H1 (cell line): Measurements from ENCODE around the gene FARP2. TPM values are rescaled to one million over a fixed set of nuclear protein-coding genes. Genes with fewer than 3 reads are reported as not detected.

Experiments
- CTCF ChIA-PET: fragments of 300-600 bp; sonication (Branson Sonifier 250); formaldehyde crosslinking; loops from one replicate; lab custom pipeline; 2021; ENCODE audit not compliant: partially characterized antibody; lab: Charles Lee
- POLR2A ChIA-PET: fragments of 300-600 bp; sonication (Branson Sonifier 250); formaldehyde crosslinking; loops from one replicate; lab custom pipeline; 2021; ENCODE audit warnings: inconsistent platforms; ENCODE audit not compliant: partially characterized antibody; lab: Charles Lee
- DNase-seq, 2 experiments: peaks; one replicate each; pipeline versions ENCODE4 v3.0.0 to v3.0.0-alpha.2; 2010 to 2022; ENCODE audit warnings: low spot score in 2 of 2, low read depth in 1 of 2, mixed read lengths in 1 of 2
- FAIRE-seq: peaks from 2 replicates; lab custom pipeline; 2011; peaks lifted over from hg19 to GRCh38; lab: Jason Lieb, UNC
- H2AFZ ChIP-seq: 2 replicates; pipeline ENCODE4 v1.8.1; 2012; ENCODE audit warnings: low read length, inconsistent platforms
- H2AK5ac ChIP-seq: 2 replicates; pipeline ENCODE4 v1.6.1; 2013; ENCODE audit warnings: low read depth, low read length
- H2BK120ac ChIP-seq: replicated peaks from 2 replicates; pipeline ENCODE3; 2013; ENCODE audit warnings: low read depth, low read length, inconsistent platforms
- H2BK12ac ChIP-seq: 2 replicates; pipeline ENCODE4 v1.6.1; 2013; ENCODE audit warnings: low read depth, low read length
- H2BK15ac ChIP-seq: 2 replicates; pipeline ENCODE4 v1.6.1; 2013; ENCODE audit warnings: low read length
- H2BK20ac ChIP-seq: 2 replicates; pipeline ENCODE4 v1.6.1; 2013; ENCODE audit warnings: low read length
- H2BK5ac ChIP-seq: 2 replicates; pipeline ENCODE4 v1.6.1; 2013; ENCODE audit warnings: low read depth, low read length
- H3K14ac ChIP-seq: 2 replicates; pipeline ENCODE4 v1.6.1; 2013; ENCODE audit warnings: inconsistent platforms; ENCODE audit not compliant: insufficient read length
- H3K18ac ChIP-seq: 2 replicates; pipeline ENCODE4 v1.6.1; 2013; ENCODE audit warnings: low read length; ENCODE audit errors: extremely low read depth
- H3K23ac ChIP-seq: 2 replicates; pipeline ENCODE4 v1.6.1; 2013; ENCODE audit warnings: inconsistent platforms; ENCODE audit not compliant: insufficient read length
- H3K23me2 ChIP-seq: 2 replicates; pipeline ENCODE4 v1.6.1; 2013; ENCODE audit warnings: low read depth, low read length
- H3K27ac ChIP-seq: 2 replicates; pipeline ENCODE4 v1.6.1; 2011; ENCODE audit warnings: low read depth, low read length, inconsistent platforms
- H3K27me3 ChIP-seq, 4 experiments: replicated peaks in 1 of 4; 1 replicate in 1 of 4; 2 replicates in 3 of 4; pipeline versions ENCODE4 v1.6.1 to v1.8.1; 2011 to 2013; ENCODE audit warnings: low read length in 3 of 4, mild to moderate bottlenecking in 3 of 4, inconsistent platforms in 2 of 4, mixed read lengths in 2 of 4, moderate library complexity in 1 of 4; ENCODE audit not compliant: control insufficient read depth in 3 of 4, insufficient read depth in 3 of 4; ENCODE audit errors: extremely low read depth in 1 of 4
- H3K36me3 ChIP-seq, 4 experiments: 2 replicates each; pipeline versions ENCODE4 v1.6.1 to v1.8.1; 2011 to 2013; ENCODE audit warnings: mild to moderate bottlenecking in 4 of 4, low read length in 3 of 4, moderate library complexity in 2 of 4, control low read depth in 1 of 4, inconsistent platforms in 1 of 4; ENCODE audit not compliant: insufficient read depth in 4 of 4, control insufficient read depth in 2 of 4
- H3K4ac ChIP-seq: replicated peaks from 2 replicates; pipeline ENCODE3; 2013; ENCODE audit warnings: low read length, low read depth, mixed read lengths, inconsistent platforms; ENCODE audit not compliant: insufficient read length
- H3K4me1 ChIP-seq, 4 experiments: replicated peaks in 1 of 4; 1 replicate in 1 of 4; 2 replicates in 3 of 4; pipeline versions ENCODE4 v1.6.1 to v1.8.1; 2011 to 2013; ENCODE audit warnings: low read length in 3 of 4, inconsistent platforms in 2 of 4, mixed read lengths in 1 of 4; ENCODE audit not compliant: insufficient read depth in 4 of 4, control insufficient read depth in 3 of 4
- H3K4me2 ChIP-seq, 2 experiments: 2 replicates each; pipeline versions ENCODE4 v1.6.1 to v1.8.1; 2011 to 2013; ENCODE audit warnings: low read depth in 2 of 2, low read length in 2 of 2, control low read depth in 1 of 2, inconsistent platforms in 1 of 2, mild to moderate bottlenecking in 1 of 2; ENCODE audit not compliant: insufficient read depth in 1 of 2
- H3K4me3 ChIP-seq, 4 experiments: fragments of 200-600, 300-600 bp in 1 of 4; sonication (generic), shearing (Covaris generic), sonication (Bioruptor Twin) in 1 of 4; 2 replicates each; pipeline versions ENCODE4 v1.5.1 to v1.8.1; 2011 to 2016; ENCODE audit warnings: low read length in 4 of 4, low read depth in 3 of 4, control low read depth in 2 of 4, inconsistent platforms in 2 of 4, mild to moderate bottlenecking in 2 of 4, mixed read lengths in 1 of 4, moderate library complexity in 1 of 4; ENCODE audit not compliant: insufficient read depth in 2 of 4; ENCODE audit errors: extremely low read depth in 1 of 4
- H3K56ac ChIP-seq: replicated peaks from 2 replicates; pipeline ENCODE3; 2013; ENCODE audit warnings: low read depth, mild to moderate bottlenecking, mixed read lengths, low read length, inconsistent platforms; ENCODE audit not compliant: insufficient read length
- H3K79me1 ChIP-seq: 2 replicates; pipeline ENCODE4 v1.6.1; 2013; ENCODE audit warnings: low read depth, low read length, control low read depth
- H3K79me2 ChIP-seq, 2 experiments: 2 replicates each; pipeline versions ENCODE4 v1.6.1 to v1.8.1; 2012 to 2013; ENCODE audit warnings: low read length in 2 of 2, mild to moderate bottlenecking in 2 of 2, inconsistent platforms in 1 of 2; ENCODE audit not compliant: insufficient read depth in 2 of 2, control insufficient read depth in 1 of 2
- H3K9ac ChIP-seq, 4 experiments: replicated peaks in 1 of 4; 1 replicate in 1 of 4; 2 replicates in 3 of 4; pipeline versions ENCODE4 v1.6.1 to v1.8.1; 2011 to 2013; ENCODE audit warnings: low read depth in 3 of 4, low read length in 3 of 4, control low read depth in 2 of 4, mild to moderate bottlenecking in 2 of 4, moderate library complexity in 2 of 4, inconsistent platforms in 1 of 4; ENCODE audit errors: extremely low read depth in 1 of 4
- H3K9me3 ChIP-seq, 2 experiments: 2 replicates each; pipeline versions ENCODE4 v1.6.1 to v1.8.1; 2012 to 2013; ENCODE audit warnings: mild to moderate bottlenecking in 2 of 2, moderate library complexity in 2 of 2, control low read depth in 1 of 2, inconsistent platforms in 1 of 2, low read depth in 1 of 2, low read length in 1 of 2, mixed read lengths in 1 of 2; ENCODE audit not compliant: insufficient read depth in 2 of 2
- H4K20me1 ChIP-seq, 2 experiments: replicated peaks in 1 of 2; 2 replicates each; pipeline versions ENCODE3 to v1.8.1; 2011 to 2013; ENCODE audit warnings: inconsistent platforms in 2 of 2, low read length in 2 of 2, mild to moderate bottlenecking in 1 of 2; ENCODE audit not compliant: insufficient read depth in 2 of 2, control insufficient read depth in 1 of 2
- H4K5ac ChIP-seq: 2 replicates; pipeline ENCODE4 v1.6.1; 2013; ENCODE audit warnings: low read length, low read depth, mixed read lengths, inconsistent platforms; ENCODE audit not compliant: insufficient read length
- H4K8ac ChIP-seq: 2 replicates; pipeline ENCODE4 v1.8.0; 2013; ENCODE audit warnings: mild to moderate bottlenecking, moderate library complexity, low read length, inconsistent platforms; ENCODE audit not compliant: insufficient read depth; ENCODE audit errors: extremely low read depth
- H4K91ac ChIP-seq: replicated peaks from 2 replicates; pipeline ENCODE3; 2013; ENCODE audit warnings: low read length, mixed read lengths, inconsistent platforms; ENCODE audit not compliant: insufficient read length
- JUND ChIP-seq: IDR thresholded peaks from 2 replicates; pipeline ENCODE4 v1.6.1; 2011; ENCODE audit warnings: mild to moderate bottlenecking, improper control_type of control experiment, low read length
- WGBS, 2 experiments: shearing (Covaris generic) in 1 of 2; methylation state at CpG; one replicate each; pipeline versions ENCODE4 v1.1.6 to v1.1.7; 2013 to 2015; ENCODE audit warnings: low lambda C conversion rate in 2 of 2, mixed read lengths in 2 of 2, inconsistent platforms in 1 of 2, low coverage in 1 of 2, missing lambda C conversion rate in 1 of 2; ENCODE audit not compliant: insufficient replicate concordance in 2 of 2, insufficient coverage in 1 of 2, insufficient read length in 1 of 2; ENCODE audit errors: extremely low coverage in 1 of 2, missing lambda C conversion rate in 1 of 2; 5-methylcytosine and 5-hydroxymethylcytosine counted together
- polyA plus RNA-seq, 7 experiments: library from polyadenylated mRNA; depleted of rRNA in 3 of 7; stranded (reverse) in 5 of 7; unstranded in 2 of 7; fragments of >200 nt in 5 of 7; fragments of 200-250 nt in 2 of 7; gene quantifications; 1 replicate in 5 of 7; 2 replicates in 1 of 7; 4 replicates in 1 of 7; pipeline versions ENCODE4 v1.2.1 to v1.2.3, GENCODE V29; 2011 to 2013; ENCODE audit warnings: missing spikeins in 2 of 7, mixed read lengths in 2 of 7
- total RNA-seq: library from RNA; stranded (reverse); fragmentation: NEBNext Ultra II Directional; extraction: Animal tissue kit (Norgen Biotek cat#: 25700); gene quantifications from 2 replicates; pipeline ENCODE4 v1.2.1, GENCODE V29; 2021

The FARP2 gene
- total and polyA plus RNA-seq, 2 of the 8 experiments (the other 6 are each of a cell fraction or from before 2014, with no cell fraction given), result 12.4 to 33.4 TPM

- DNase-seq (no peak), FAIRE-seq (no peak)
- H3K4ac ChIP-seq, result no peak overlapping the region
- H4K20me1 ChIP-seq, result peaks cover 0 to 2% of the 10 kb centered on the region in 2 experiments
- 77% methylated on average over 2 of the region's 2 CpGs; no CpG with 5 or more reads in 1 of the 2 experiments for WGBS, 2 experiments
- no peak overlapping the region for H2AK5ac ChIP-seq
- H3K23me2 ChIP-seq, result no peaks in the 10 kb centered on the region
- no peak overlapping the region for H3K56ac ChIP-seq
- H3K9ac ChIP-seq, result no peak overlapping the region
- no peak overlapping the region for H4K91ac ChIP-seq
- H2AFZ ChIP-seq, result no peak overlapping the region
- no peaks in the 10 kb centered on the region for H3K9me3 ChIP-seq
- H2BK20ac ChIP-seq, result no peak overlapping the region
- no peak overlapping the region for H4K8ac ChIP-seq
- H2BK12ac ChIP-seq, result no peak overlapping the region; the same call in 1 of the 2 replicates
- TF ChIP-seq JUND, result no peak
- no peaks in the 10 kb centered on the region; the same call in 1 of the 2 replicates for H3K79me1 ChIP-seq
- CTCF ChIA-PET, result interaction anchor here (1.5 kb wide), 1 partner anchor 21 kb away, joined by 4 read pairs; no protein-coding TSS in a partner anchor
- no peaks in the 10 kb centered on the region for H3K4me1 ChIP-seq
- no peaks in the 10 kb centered on the region; a peak in 2 of 8 replicates for H3K36me3 ChIP-seq
- no peaks in the 10 kb centered on the region for H3K27me3 ChIP-seq
- no peak overlapping the region for H3K14ac ChIP-seq
- no peak overlapping the region for H2BK15ac ChIP-seq
- no peak overlapping the region for H3K23ac ChIP-seq
- H3K18ac ChIP-seq, result no peak overlapping the region
- no peak overlapping the region for H4K5ac ChIP-seq
- H2BK5ac ChIP-seq, result no peak overlapping the region
- no peaks in the 10 kb centered on the region for H3K79me2 ChIP-seq
- no peak overlapping the region for H3K27ac ChIP-seq
- POLR2A ChIA-PET, result interaction anchor here (1.2 kb wide), 1 partner anchor 101 kb away, joined by 3 read pairs; no protein-coding TSS in a partner anchor
- no peak overlapping the region for H3K4me3 ChIP-seq
- no peak overlapping the region for H3K4me2 ChIP-seq
- no peak overlapping the region for H2BK120ac ChIP-seq
Measured at GRCh38 chr2:241389697-241390096, 33.6 kb downstream of the FARP2 start.
